Measurements from ENCODE around the gene NLGN1.

The NLGN1 gene

GRCh38 chr3:174159604-174160003 is 762.1 kb downstream of the NLGN1 start:
- ChIA-PET POLR2A (no interaction called here), CTCF (no interaction called here)
- TF ChIP-seq FOXK2 (IDR thresholded peaks at IDR 0.05) (no peak), SP1 (IDR thresholded peaks at IDR 0.05) (no peak), NFRKB (IDR thresholded peaks at IDR 0.05) (no peak), LEF1 (IDR thresholded peaks at IDR 0.05; ENCODE audit: borderline replicate concordance) (no peak), FOXM1 (IDR thresholded peaks at IDR 0.05; ENCODE audit: borderline replicate concordance) (no peak), FOXA1 (IDR thresholded peaks at IDR 0.05) (no peak), BHLHE40 (IDR thresholded peaks at IDR 0.05; ENCODE audit: borderline replicate concordance) (no peak)
- TF ChIP-seq, protein P1, sequence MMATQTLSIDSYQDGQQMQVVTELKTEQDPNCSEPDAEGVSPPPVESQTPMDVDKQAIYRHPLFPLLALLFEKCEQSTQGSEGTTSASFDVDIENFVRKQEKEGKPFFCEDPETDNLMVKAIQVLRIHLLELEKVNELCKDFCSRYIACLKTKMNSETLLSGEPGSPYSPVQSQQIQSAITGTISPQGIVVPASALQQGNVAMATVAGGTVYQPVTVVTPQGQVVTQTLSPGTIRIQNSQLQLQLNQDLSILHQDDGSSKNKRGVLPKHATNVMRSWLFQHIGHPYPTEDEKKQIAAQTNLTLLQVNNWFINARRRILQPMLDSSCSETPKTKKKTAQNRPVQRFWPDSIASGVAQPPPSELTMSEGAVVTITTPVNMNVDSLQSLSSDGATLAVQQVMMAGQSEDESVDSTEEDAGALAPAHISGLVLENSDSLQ (IDR thresholded peaks at IDR 0.05): peak; percentile 47
- DNase-seq (ENCODE audit: extremely low spot score): no peak

DNA sequence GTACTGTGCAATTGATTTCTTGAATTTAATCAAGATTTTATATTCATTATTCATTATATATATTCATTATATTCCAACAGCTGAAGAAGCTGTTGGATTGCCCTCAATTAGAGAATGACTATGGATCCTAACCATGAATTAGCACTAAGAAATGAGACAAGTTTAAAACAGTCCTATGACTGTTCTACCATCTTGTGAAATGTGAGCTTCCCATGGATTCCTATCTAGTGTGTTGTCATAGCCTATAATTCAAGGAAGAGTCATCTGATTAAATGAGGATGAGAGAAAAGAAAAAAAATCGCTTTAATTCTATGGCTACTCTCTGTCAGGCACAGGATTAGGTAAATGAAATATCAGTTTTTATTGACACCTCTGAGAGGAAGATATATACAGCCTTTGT is 765.0 kb downstream of the NLGN1 start:
- no peak for TF ChIP-seq FOXA1 (IDR thresholded peaks at IDR 0.05)
- no peak for TF ChIP-seq FOXM1 (IDR thresholded peaks at IDR 0.05; ENCODE audit: borderline replicate concordance)
- no peak for TF ChIP-seq CTBP1 (IDR thresholded peaks at IDR 0.05; ENCODE audit: borderline replicate concordance)
- TF ChIP-seq NFRKB (IDR thresholded peaks at IDR 0.05): no peak
- no peak for TF ChIP-seq SUZ12 (IDR thresholded peaks at IDR 0.05)
- no peak for TF ChIP-seq HDGF (IDR thresholded peaks at IDR 0.05; ENCODE audit: borderline replicate concordance)
- no peak for TF ChIP-seq LEF1 (IDR thresholded peaks at IDR 0.05; ENCODE audit: borderline replicate concordance)
- ChIA-PET POLR2A (no interaction called here), CTCF (interaction anchor here (0.7 kb wide), 1 partner anchor 1834 kb away, joined by 3 read pairs; no protein-coding TSS in a partner anchor)
- DNase-seq (ENCODE audit: extremely low spot score): no peak

GRCh38 chr3:174168026-174168425 is 770.5 kb downstream of the NLGN1 start:
- no peak for TF ChIP-seq LEF1 (IDR thresholded peaks at IDR 0.05; ENCODE audit: borderline replicate concordance)
- no peak for TF ChIP-seq ARNT (IDR thresholded peaks at IDR 0.05)
- no peak for TF ChIP-seq L3MBTL2 (conservative IDR thresholded peaks at IDR 0.05)
- TF ChIP-seq TARDBP (IDR thresholded peaks at IDR 0.05): no peak
- no peak for TF ChIP-seq FOXA1 (IDR thresholded peaks at IDR 0.05)
- no peak for TF ChIP-seq ELF4 (IDR thresholded peaks at IDR 0.05)
- TF ChIP-seq HDGF (IDR thresholded peaks at IDR 0.05; ENCODE audit: borderline replicate concordance): no peak
- TF ChIP-seq, protein P1 (IDR thresholded peaks at IDR 0.05): no peak
- TF ChIP-seq FOXM1 (IDR thresholded peaks at IDR 0.05; ENCODE audit: borderline replicate concordance): no peak
- TF ChIP-seq ZNF384 (IDR thresholded peaks at IDR 0.05): no peak
- no peak for TF ChIP-seq SUZ12 (IDR thresholded peaks at IDR 0.05)
- TF ChIP-seq NFRKB (IDR thresholded peaks at IDR 0.05): no peak
- ChIA-PET POLR2A (no interaction called here), CTCF (no interaction called here)
- no peak for DNase-seq (ENCODE audit: extremely low spot score)

GRCh38 chr3:174168538-174169254 is 771.2 kb downstream of the NLGN1 start:
- CTCF ChIA-PET: no interaction called here
- DNase-seq (ENCODE audit: extremely low spot score): no peak
- POLR2A ChIA-PET: no interaction called here
- TF ChIP-seq ARNT (IDR thresholded peaks at IDR 0.05) (no peak), FOXK2 (IDR thresholded peaks at IDR 0.05) (no peak), L3MBTL2 (conservative IDR thresholded peaks at IDR 0.05) (no peak), ELF4 (IDR thresholded peaks at IDR 0.05) (no peak), BHLHE40 (IDR thresholded peaks at IDR 0.05; ENCODE audit: borderline replicate concordance) (no peak)
- TF ChIP-seq, protein P1 (IDR thresholded peaks at IDR 0.05): no peak

GRCh38 chr3:174169736-174170135 is 772.2 kb downstream of the NLGN1 start:
- DNase-seq (ENCODE audit: extremely low spot score): no peak
- no peak for TF ChIP-seq ELF4 (IDR thresholded peaks at IDR 0.05)
- no peak for TF ChIP-seq L3MBTL2 (conservative IDR thresholded peaks at IDR 0.05)
- TF ChIP-seq FOXM1 (IDR thresholded peaks at IDR 0.05; ENCODE audit: borderline replicate concordance): no peak
- TF ChIP-seq HDGF (IDR thresholded peaks at IDR 0.05; ENCODE audit: borderline replicate concordance): no peak
- TF ChIP-seq TARDBP (IDR thresholded peaks at IDR 0.05): no peak
- TF ChIP-seq SUZ12 (IDR thresholded peaks at IDR 0.05): no peak
- ChIA-PET POLR2A (interaction anchor here (0.7 kb wide), 1 partner anchor 272 kb away, joined by 3 read pairs; no protein-coding TSS in a partner anchor), CTCF (interaction anchor here (0.6 to 0.7 kb wide), 2 partner anchors 173 to 1457 kb away, joined by 3 to 4 read pairs; no protein-coding TSS in a partner anchor)

DNA sequence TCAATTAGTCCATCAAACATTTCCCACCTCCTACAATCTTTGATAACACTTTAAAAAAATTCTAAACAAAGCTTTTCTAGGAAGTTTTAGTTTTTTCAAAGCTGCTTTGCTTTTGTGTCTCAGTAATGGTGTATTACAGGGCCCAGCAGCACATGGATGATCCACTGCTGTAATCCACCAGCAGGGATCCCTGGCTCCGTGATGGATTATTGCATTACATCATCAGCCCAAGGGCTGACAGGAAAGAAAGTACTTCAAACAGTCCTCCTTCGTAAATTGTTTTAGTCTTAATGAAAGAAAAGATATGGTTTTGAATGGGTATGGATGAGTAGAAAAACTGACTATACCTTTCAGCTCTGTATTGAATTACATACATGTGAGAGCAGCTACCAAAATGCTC is 772.7 kb downstream of the NLGN1 start:
- CTCF ChIA-PET: interaction anchor here (0.6 to 0.7 kb wide), 2 partner anchors 172 to 1457 kb away, joined by 3 to 4 read pairs; no protein-coding TSS in a partner anchor
- POLR2A ChIA-PET: interaction anchor here (0.7 kb wide), 1 partner anchor 271 kb away, joined by 3 read pairs; no protein-coding TSS in a partner anchor
- no peak for TF ChIP-seq BHLHE40 (IDR thresholded peaks at IDR 0.05; ENCODE audit: borderline replicate concordance)
- TF ChIP-seq, protein P1 (IDR thresholded peaks at IDR 0.05): peak; percentile 80
- peak; percentile 43 for TF ChIP-seq L3MBTL2 (conservative IDR thresholded peaks at IDR 0.05)
- TF ChIP-seq LEF1 (IDR thresholded peaks at IDR 0.05; ENCODE audit: borderline replicate concordance): no peak
- no peak for TF ChIP-seq FOXA1 (IDR thresholded peaks at IDR 0.05)

More for the DNA sequence above, 772.7 kb downstream of the NLGN1 start:
- DNase-seq (ENCODE audit: extremely low spot score): peak; percentile 51
